Activated effector memory CD4-positive, alpha-beta T cell treated with anti-CD3 and anti-CD28 coated beads, Interleukin-2, amount 50 U/mL, for 16 hours (primary cell): ENCODE results near the gene FREM2.

ENCODE experiments used
- DNase-seq: peaks from one replicate; pipeline ENCODE4 v3.0.0-alpha.2; 2020

Gene FREM2

GRCh38 chr13:38763446-38764381, 76.8 kb downstream of the FREM2 start:
- DNase-seq = no peak

GRCh38 chr13:38766799-38767198, 79.9 kb downstream of the FREM2 start:
- no peak for DNase-seq

DNA sequence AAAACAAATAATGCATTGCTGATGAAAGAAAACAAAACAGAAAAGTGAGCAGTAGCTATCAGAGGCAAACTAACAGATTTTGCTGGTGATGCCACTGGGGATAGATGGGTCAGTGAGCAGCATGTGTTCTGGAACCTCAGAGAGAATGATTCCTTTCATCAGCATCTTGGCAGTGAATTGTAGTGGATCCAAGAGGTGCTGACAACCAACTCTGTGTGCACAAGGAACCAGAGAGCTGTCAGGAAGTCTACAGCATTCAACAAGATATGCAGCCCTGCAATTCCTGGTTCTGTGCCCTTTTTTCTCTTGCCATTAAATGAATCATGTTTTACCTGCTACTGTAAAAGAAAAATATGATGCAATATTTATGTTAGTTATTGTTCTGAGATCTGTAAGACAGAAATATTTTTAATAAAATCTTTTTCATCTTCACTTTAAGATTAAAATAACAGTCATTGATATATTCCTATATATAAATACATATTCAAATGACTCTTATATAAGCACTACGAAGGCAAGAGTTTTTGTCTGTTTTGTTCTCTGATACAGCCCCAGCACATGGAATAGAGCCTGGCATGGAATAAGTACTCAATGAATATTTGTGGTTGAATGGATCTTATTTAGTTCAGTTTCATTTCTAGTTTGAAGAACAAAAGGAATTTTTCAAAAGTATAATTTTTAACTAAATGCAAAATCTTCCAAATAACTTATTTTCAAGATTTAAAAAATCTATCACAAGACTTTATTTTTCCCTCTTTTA, 80.8 kb downstream of the FREM2 start:
- DNase-seq = no peak

DNA sequence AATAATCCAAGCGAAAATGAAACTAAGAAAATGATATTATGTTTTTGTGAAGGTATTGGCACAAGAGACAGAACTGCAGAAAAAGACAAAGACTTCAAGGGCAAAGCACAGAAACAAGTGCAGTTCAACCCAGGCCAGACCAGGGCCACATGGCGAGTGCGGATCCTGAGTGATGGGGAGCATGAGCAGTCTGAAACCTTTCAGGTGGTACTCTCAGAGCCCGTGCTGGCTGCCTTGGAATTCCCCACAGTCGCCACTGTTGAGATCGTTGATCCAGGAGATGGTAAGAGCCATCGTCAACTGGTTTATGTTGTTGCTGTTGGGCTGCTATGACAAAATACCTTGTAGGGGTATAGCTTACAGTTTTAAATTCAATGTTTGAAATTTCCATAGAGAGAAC, 82.6 kb downstream of the FREM2 start:
- no peak for DNase-seq

DNA sequence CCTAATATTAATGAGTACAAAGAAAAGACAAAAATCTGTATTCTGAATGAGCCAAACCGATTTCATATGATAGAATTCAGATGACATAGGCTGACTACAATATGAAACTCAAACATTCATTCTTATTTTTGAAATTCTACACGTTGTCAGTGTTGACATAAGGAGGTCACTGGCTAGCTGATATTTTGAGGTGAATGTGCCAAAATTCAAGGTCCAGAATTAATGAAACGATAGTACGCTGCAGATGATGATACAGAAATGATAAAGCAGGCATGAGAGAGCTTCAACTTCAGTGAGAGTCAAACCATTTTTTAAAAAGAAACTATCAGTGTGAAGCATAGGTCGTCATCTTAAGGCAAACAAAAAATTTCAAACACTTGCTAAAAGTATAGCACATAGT, 88.2 kb downstream of the FREM2 start:
- no peak for DNase-seq

DNA sequence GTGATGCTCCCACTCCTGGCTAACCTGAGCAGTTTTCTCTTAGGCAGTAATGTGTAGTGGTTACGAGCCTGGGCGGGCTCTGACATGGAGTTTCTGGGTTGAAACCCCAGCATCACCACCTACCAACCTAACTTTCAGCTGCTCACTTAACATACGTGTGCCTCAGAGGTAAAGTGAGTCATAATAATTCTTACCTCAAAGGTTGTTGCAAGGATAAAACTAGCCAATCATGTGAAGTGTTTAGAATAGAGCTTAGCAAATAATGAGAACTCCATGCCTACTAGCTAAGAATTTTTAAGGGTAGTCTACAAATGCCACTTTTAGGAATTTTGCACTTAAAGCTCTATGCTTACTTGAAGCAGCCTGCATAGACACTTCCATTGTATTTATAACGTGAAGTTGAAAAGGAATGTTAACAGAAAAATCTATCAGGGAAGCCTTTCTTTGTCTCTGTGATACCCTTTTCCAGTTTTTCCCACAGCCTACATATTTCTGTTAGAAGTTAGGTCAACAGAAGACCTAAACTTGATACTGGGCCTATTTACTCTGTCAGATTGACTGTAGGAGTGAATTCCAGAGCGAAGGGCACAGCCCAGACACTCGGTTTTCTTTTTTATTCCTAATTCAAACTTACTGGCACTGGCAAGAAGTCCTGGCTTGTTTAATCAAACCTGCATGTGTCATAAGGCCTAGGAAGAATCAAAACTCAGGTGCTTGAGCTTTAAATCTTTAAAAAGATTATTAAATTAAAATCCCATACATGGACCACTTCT, 90.7 kb downstream of the FREM2 start:
- DNase-seq = no peak

GRCh38 chr13:38781539-38781938, 94.7 kb downstream of the FREM2 start:
- DNase-seq = no peak

DNA sequence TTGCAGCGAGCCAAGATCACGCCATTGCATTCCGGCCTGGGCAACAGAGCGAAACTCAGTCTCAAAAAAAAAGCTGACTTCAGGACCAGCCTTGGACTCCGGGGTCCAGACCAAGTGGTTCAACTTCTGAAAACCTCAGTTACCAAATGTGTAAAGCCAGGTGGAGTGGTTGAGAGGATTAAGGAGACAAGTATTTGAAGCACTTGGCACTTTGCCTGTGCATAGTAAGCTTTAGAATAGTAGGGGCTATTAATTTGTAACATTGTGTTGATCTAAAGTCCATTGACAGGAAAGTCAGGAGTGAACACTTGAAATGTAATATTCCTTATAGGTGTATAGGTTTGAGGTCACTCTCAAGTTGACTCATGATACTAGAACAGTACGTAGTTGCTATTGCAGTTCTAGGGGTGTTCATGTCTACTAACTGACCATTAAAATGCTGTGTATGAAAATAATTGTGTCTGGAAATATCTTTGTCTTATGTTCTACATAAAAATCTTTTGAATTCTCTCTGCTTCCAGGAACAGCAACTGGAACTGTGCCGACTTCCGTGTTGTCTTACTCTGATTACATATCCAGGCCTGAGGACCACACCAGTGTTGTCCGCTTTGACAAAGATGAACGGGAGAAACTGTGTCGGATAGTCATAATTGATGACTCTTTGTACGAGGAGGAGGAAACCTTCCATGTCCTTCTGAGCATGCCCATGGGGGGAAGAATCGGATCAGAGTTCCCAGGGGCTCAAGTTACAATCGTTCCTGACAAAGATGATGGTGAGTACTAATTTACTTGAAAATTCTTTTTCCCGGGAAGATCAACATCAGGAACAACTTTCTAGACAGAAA, 97.4 kb downstream of the FREM2 start:
- no peak for DNase-seq

DNA sequence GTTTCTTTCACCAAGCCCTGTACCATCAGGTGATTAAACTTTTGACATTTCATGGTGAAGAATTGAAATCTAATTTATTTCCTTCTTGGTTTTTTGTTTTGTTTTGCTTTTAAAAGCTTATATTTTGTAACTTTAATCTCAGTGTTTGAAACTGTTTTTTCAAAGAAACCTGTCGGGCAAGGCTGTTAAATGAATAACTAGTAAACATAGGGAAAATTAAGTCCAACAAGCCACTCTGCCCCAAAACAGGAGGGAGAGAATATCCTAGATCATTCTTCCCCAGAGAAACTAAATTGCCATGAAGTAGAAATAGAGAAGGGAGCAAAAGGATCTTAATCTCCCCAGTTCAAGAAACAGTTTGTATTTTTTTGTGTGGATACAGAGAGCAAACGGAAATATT, 98.2 kb downstream of the FREM2 start:
- no peak for DNase-seq

- DNase-seq = no peak
Observed at GRCh38 chr13:38785490-38785889, 98.6 kb downstream of the FREM2 start.

DNA sequence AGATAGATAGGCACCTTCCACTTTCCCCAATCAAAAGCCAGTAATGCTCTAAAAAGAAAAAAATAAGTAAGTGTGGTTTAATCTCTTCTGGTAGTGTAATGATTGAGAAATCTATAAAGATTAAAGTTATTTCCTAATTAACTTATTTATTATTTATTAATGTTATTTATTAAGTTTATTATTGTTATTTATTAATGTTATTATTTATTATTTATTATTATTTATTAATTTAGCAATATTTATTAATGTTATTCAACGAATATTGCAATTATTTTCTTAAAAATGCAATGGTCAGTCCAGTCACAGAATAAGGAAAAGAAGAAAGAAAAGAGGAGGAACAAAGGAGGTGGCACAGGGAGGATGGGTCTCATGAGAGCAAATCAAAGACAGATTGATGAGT, 100.7 kb downstream of the FREM2 start:
- no peak for DNase-seq

DNA sequence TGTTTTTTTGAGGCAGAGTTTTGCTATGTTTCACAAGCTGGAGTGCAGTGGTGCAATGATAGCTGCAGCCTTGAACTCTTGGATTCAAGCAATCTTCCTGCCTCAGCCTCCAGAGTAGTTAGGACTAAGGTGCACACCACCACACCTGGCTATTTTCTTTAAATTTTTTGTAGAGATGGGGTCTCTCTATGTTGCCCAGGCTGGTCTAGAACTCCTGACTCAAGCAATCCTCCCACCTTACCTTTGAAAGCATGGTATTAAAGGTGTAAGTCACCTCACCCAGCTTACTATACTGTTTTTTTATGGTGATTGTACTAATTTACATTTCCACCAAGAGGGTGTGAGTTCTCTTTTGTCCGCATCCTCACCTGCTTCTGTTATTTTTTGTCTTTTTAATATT, 110.0 kb downstream of the FREM2 start:
- no peak for DNase-seq

- DNase-seq = no peak
Observed at GRCh38 chr13:38803531-38803930, 116.7 kb downstream of the FREM2 start.

GRCh38 chr13:38804061-38804460, 117.2 kb downstream of the FREM2 start:
- no peak for DNase-seq

DNA sequence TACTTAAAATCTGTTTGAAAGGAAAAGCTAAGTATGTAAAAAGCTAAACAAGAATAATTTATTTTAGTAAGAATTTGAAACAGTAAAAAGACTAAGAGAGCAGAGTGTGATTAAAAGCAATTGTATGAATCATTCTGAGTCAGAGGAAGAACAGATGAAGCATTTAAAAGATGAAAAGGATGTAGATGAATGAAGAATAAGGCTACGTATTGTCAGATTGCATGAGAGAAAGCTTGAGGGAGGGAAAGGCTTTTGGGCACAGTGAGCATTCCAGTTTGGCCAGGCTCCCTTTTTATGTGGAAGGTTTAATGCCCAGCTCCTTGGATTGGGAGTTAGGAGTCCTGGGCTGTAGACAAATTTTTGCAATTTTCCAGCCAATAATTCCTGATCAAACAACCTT, 117.7 kb downstream of the FREM2 start:
- DNase-seq = no peak

DNA sequence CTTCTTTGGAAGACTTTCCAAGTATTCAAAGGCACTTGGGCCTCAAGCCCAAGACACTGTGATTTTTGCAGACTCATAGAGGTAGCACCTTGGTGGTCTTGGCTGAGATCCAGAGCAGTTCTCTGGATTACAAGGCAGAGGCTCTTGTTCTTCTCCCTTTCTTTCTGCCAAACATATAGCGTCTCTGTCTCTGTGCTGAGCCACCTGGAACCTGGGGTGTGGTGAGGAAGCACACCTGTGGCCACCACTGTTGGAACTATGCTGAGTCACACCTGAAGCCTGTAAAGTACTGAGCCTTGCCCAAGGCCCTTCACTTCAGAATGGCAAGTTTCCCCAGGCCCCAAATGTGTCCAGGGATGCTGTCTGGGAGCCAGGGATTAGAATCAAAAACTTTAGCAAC, 127.5 kb downstream of the FREM2 start:
- DNase-seq = no peak

- no peak for DNase-seq
Observed at GRCh38 chr13:38819053-38819452, 132.2 kb downstream of the FREM2 start.

DNA sequence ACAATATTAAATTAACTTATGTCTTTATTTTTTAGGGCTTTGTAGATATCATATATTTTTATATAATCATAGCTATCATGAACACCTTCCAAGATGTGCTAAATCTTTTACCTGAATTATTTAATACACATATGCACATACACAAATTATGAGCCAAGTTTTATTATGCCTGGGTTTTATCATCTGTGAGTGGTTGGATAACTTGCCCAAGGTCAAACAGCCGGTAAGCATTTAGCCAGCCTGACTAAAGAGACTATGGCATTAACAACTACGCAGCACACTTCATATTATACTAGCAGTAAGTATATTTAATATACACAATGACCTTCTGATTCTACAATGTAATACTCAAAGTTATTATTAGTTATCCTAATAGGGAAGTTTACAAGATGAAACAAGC, 132.7 kb downstream of the FREM2 start:
- DNase-seq = no peak

DNA sequence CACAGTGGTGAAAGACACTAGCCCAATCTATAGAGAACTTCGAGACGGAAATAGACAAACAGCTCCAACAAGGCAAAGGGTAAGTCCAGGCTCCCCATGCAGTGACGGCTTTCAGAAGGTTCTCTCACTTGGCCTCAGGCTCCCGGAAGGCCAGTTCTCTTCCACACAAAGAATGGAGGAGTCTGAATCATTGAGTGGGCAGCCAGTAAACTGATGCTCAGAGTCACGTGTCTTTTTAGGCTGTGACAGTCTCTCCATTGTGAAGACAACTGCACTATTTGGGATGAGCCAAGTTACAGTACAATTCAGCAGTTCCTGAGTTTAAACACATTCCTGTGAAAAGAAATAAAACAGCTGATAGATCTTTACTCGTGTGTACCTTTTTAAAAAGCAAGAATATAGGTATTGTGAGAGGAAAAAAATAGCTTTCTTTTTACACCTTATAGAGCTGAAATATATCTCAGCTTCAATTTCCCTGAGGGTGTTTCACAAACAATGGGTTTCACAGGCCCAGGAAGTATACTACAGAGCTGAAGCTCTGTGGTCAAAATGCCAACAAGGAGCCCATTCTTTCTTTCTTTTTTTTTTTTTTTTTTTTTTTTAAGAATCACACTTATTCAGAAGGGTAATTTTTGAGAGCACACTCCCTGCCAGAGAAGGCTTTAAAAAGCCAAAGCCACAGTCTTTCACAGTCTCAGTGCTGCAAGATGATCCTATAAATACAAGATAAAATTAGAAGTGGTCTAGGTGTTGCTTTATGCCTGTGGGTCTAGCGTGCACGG, 135.1 kb downstream of the FREM2 start:
- no peak for DNase-seq

DNA sequence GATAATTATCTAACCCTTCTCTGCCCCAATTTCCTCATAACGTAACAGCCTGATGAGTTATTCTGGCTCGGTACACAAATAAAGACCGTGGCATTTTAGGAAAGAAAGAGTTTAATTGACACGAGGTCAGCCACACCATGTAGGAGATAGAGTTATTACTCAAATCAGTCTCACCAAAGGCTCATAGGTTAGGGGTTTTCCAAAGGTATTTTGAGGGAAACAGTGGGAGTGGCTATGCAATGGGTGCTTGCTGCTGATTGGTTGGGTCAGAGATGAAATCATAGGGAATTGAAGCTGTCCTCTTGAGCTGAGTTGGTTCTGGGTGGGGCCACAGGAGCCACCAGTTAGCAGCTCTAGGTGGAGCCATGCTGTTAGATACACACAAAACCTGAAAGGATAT, 137.5 kb downstream of the FREM2 start:
- no peak for DNase-seq

DNA sequence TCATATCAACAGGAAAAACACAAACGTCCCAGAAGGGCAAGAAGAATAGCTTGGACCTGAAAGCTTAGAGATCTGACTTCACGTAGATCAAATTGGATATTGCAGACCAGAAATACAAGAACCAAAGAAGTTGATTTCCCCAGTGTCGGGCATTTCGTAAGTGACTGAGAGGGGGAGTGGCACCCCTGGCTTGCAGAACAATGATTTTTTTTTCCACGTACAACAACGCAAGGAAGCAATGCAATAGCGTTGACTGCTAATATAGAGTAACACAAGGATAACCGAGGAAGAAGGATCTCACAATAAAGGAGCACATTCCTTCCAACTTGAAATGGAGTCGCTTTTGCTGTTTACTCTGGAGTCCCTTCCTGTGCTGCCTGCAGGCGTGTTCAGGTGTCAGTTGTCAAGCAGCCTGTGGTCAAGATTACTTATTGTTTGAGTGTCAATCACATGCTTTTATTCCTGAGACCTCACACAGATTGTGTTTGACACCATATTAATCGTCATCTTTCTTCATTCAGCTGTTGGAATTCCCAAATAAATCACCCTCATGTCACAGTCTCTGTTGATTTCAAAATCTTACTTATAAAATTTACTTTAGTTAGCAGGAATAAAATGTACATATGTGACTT, 139.4 kb downstream of the FREM2 start:
- no peak for DNase-seq
